SK-N-SH (cell line): Measurements from ENCODE around the gene MAP6. TPM values are rescaled to one million over a fixed set of nuclear protein-coding genes. Genes with fewer than 3 reads are reported as not detected.

Experiments
- CTCF ChIA-PET: fragments of 300-600, 350-600 bp; formaldehyde crosslinking; extraction: SDS; loops from one replicate; lab custom pipeline; 2021; lab: Yijun Ruan, JAX
- POLR2A ChIA-PET: fragments of 350-600 bp; sonication (Branson Sonifier 250); formaldehyde crosslinking; extraction: SDS; loops from one replicate; lab custom pipeline; 2020; ENCODE audit warnings: antibody characterized with exemption, inconsistent platforms; lab: Yijun Ruan, JAX
- DNase-seq: peaks from one replicate; pipeline ENCODE4 v3.0.0; 2012
- H2AFZ ChIP-seq: fragments of 200-600 bp; sonication (generic); 2 replicates; pipeline ENCODE4 v1.8.1; 2016; ENCODE audit warnings: antibody characterized with exemption, mild to moderate bottlenecking, low read depth
- H3F3A ChIP-seq: fragments of 200-600 bp; sonication (generic); replicated peaks from 2 replicates; pipeline ENCODE3; 2016; ENCODE audit warnings: antibody characterized with exemption, mild to moderate bottlenecking; ENCODE audit not compliant: insufficient read depth
- H3K27ac ChIP-seq, 2 experiments: fragments of 200-500 bp in 1 of 2; fragments of 200-600 bp in 1 of 2; sonication (Bioruptor generic) in 1 of 2; sonication (generic), shearing (Covaris generic) in 1 of 2; 2 replicates each; pipeline versions ENCODE4 v1.5.1 to v1.6.1; 2014 to 2016; ENCODE audit warnings: low read depth in 2 of 2, inconsistent platforms in 1 of 2, low read length in 1 of 2, mild to moderate bottlenecking in 1 of 2, mixed read lengths in 1 of 2
- H3K27me3 ChIP-seq: fragments of 200-600 bp; sonication (generic), shearing (Covaris generic); 2 replicates; pipeline ENCODE4 v1.6.1; 2016; ENCODE audit warnings: mixed run types; ENCODE audit not compliant: insufficient read depth
- H3K36me3 ChIP-seq, 2 experiments: fragments of 200-500 bp in 1 of 2; fragments of 200-600 bp in 1 of 2; sonication (Bioruptor generic) in 1 of 2; sonication (generic) in 1 of 2; replicated peaks in 1 of 2; 2 replicates each; pipeline versions ENCODE3 to v1.5.1; 2014 to 2016; ENCODE audit warnings: low read length in 1 of 2, mild to moderate bottlenecking in 1 of 2; ENCODE audit not compliant: insufficient read depth in 2 of 2, control insufficient read depth in 1 of 2
- H3K4me1 ChIP-seq, 2 experiments: fragments of 200-500 bp in 1 of 2; fragments of 200-600 bp in 1 of 2; sonication (Bioruptor generic) in 1 of 2; sonication (generic), shearing (Covaris generic) in 1 of 2; 2 replicates each; pipeline versions ENCODE4 v1.5.1 to v1.6.1; 2014 to 2016; ENCODE audit warnings: low read depth in 1 of 2, low read length in 1 of 2, mixed run types in 1 of 2; ENCODE audit not compliant: insufficient read depth in 2 of 2, control insufficient read depth in 1 of 2
- H3K4me2 ChIP-seq: fragments of 200-600 bp; sonication (generic), shearing (Covaris generic); 2 replicates; pipeline ENCODE4 v1.6.1; 2017; ENCODE audit warnings: mixed run types
- H3K4me3 ChIP-seq, 2 experiments: fragments of 200-500 bp in 1 of 2; fragments of 200-600 bp in 1 of 2; sonication (Bioruptor generic) in 1 of 2; sonication (generic), shearing (Covaris generic) in 1 of 2; 2 replicates each; pipeline versions ENCODE4 v1.5.1 to v1.8.1; 2014 to 2016; ENCODE audit warnings: low read depth in 2 of 2, inconsistent platforms in 1 of 2, low read length in 1 of 2, mild to moderate bottlenecking in 1 of 2, mixed read lengths in 1 of 2, moderate library complexity in 1 of 2
- H3K79me2 ChIP-seq: fragments of 200-600 bp; sonication (generic); 2 replicates; pipeline ENCODE4 v1.8.1; 2017; ENCODE audit warnings: mild to moderate bottlenecking; ENCODE audit not compliant: insufficient read depth
- H3K9ac ChIP-seq: fragments of 200-600 bp; sonication (generic); 2 replicates; pipeline ENCODE4 v1.6.1; 2017; ENCODE audit warnings: mixed run types
- H3K9me2 ChIP-seq: fragments of 200-600 bp; sonication (generic); 2 replicates; pipeline ENCODE4 v1.6.1; 2017; ENCODE audit warnings: mixed run types
- H3K9me3 ChIP-seq: fragments of 200-600 bp; sonication (generic); 2 replicates; pipeline ENCODE4 v1.6.1; 2017; ENCODE audit warnings: mixed run types, mild to moderate bottlenecking, moderate library complexity
- H4K20me1 ChIP-seq: fragments of 200-600 bp; sonication (generic); 2 replicates; pipeline ENCODE4 v1.6.1; 2017; ENCODE audit warnings: mild to moderate bottlenecking, mixed run types; ENCODE audit not compliant: insufficient read depth
- CTCF ChIP-seq: fragments of 200-600 bp; sonication (generic); IDR thresholded peaks from 2 replicates; pipeline ENCODE4 v1.6.1; 2017; ENCODE audit warnings: antibody characterized with exemption, mild to moderate bottlenecking, moderate library complexity
- FOSL2 ChIP-seq: IDR thresholded peaks from 2 replicates; pipeline ENCODE4 v1.4.0; 2012; ENCODE audit warnings: low read depth, mild to moderate bottlenecking, moderate library complexity, borderline replicate concordance
- SIN3A ChIP-seq: IDR thresholded peaks from 2 replicates; pipeline ENCODE4 v1.6.1; 2012; ENCODE audit warnings: low read depth, mild to moderate bottlenecking, low read length, moderate library complexity, borderline replicate concordance
- SMC3 ChIP-seq: IDR thresholded peaks from 2 replicates; pipeline ENCODE4 v1.6.1; 2012; ENCODE audit warnings: low read depth, low read length, improper control_type of control experiment
- TCF12 ChIP-seq: IDR thresholded peaks from 2 replicates; pipeline ENCODE4 v1.4.0; 2012
- USF2 ChIP-seq: fragments of 150-350 bp; IDR thresholded peaks from 2 replicates; pipeline ENCODE4 v1.6.1; 2017; ENCODE audit warnings: antibody characterized with exemption, low read length, low read depth, borderline replicate concordance
- WGBS: methylation state at CpG from one replicate; pipeline ENCODE4 v1.1.6; 2017; ENCODE audit warnings: low lambda C conversion rate; 5-methylcytosine and 5-hydroxymethylcytosine counted together
- polyA plus RNA-seq, 3 experiments: library from polyadenylated mRNA; depleted of rRNA; stranded (reverse); fragments of >200 nt; gene quantifications; 2 replicates each; pipeline ENCODE4 v1.2.3, GENCODE V29; 2012
- TF ChIP-seq, protein P1 (sequence below): IDR thresholded peaks from 2 replicates; pipeline ENCODE4 v1.6.1; 2012; ENCODE audit warnings: mild to moderate bottlenecking, low read depth, low read length, moderate library complexity
- TF ChIP-seq, protein P2 (sequence below): IDR thresholded peaks from 2 replicates; pipeline ENCODE4 v1.4.0; 2012; ENCODE audit warnings: low read depth

Gene MAP6
- polyA plus RNA-seq, 1 of the 3 experiments (the other 2 are of a cell fraction), result 11.1 TPM

DNA sequence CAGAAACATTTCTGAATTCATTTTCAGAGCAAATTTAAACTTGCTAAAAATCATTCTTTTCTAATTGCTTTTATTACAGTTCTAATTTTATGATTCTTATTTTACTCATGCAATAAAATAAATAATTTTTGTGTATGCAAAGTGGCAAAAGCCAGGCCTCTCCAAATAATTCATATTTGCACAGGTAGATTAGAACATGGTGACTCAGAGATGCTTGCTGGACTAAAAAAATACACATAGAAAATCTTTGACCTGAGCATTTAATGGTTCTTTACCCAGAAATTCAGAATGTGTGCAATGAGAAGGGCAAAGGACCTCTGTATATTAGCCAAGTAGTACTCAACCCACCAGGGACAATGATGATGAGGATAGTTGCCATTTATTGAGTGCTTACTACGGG lies 15.3 kb downstream of the MAP6 start (continued):
- TF ChIP-seq, protein P1, sequence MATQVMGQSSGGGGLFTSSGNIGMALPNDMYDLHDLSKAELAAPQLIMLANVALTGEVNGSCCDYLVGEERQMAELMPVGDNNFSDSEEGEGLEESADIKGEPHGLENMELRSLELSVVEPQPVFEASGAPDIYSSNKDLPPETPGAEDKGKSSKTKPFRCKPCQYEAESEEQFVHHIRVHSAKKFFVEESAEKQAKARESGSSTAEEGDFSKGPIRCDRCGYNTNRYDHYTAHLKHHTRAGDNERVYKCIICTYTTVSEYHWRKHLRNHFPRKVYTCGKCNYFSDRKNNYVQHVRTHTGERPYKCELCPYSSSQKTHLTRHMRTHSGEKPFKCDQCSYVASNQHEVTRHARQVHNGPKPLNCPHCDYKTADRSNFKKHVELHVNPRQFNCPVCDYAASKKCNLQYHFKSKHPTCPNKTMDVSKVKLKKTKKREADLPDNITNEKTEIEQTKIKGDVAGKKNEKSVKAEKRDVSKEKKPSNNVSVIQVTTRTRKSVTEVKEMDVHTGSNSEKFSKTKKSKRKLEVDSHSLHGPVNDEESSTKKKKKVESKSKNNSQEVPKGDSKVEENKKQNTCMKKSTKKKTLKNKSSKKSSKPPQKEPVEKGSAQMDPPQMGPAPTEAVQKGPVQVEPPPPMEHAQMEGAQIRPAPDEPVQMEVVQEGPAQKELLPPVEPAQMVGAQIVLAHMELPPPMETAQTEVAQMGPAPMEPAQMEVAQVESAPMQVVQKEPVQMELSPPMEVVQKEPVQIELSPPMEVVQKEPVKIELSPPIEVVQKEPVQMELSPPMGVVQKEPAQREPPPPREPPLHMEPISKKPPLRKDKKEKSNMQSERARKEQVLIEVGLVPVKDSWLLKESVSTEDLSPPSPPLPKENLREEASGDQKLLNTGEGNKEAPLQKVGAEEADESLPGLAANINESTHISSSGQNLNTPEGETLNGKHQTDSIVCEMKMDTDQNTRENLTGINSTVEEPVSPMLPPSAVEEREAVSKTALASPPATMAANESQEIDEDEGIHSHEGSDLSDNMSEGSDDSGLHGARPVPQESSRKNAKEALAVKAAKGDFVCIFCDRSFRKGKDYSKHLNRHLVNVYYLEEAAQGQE, result no peak
- TF ChIP-seq, all 33 proteins: peak for 0

GRCh38 chr11:75652936-75653335 lies 15.9 kb downstream of the MAP6 start:
- WGBS, result 91% methylated on average over 6 of the region's 6 CpGs
- CTCF ChIA-PET, result interaction anchor here (1.1 kb wide), 1 partner anchor 14 kb away, joined by 5 read pairs; no protein-coding TSS in a partner anchor

More at GRCh38 chr11:75652936-75653335, 15.9 kb downstream of the MAP6 start:
- Histone ChIP-seq H3K9me3 (no peaks in the 10 kb centered on the region), H3K27me3 (no peaks in the 10 kb centered on the region), H4K20me1 (no peaks in the 10 kb centered on the region), H3K9me2 (no peaks in the 10 kb centered on the region), H3K27ac (no peak overlapping the region), H3K9ac (no peak overlapping the region), H3K4me2 (no peak overlapping the region), H3K4me3 (no peak overlapping the region), H3K4me1 (peaks cover 15 to 28% of the 10 kb centered on the region in 2 experiments), H3F3A (peaks cover 15% of the 10 kb centered on the region), H2AFZ (no peak overlapping the region), H3K36me3 (no peaks in the 10 kb centered on the region)
- DNase-seq, result no peak
- TF ChIP-seq, protein P2, sequence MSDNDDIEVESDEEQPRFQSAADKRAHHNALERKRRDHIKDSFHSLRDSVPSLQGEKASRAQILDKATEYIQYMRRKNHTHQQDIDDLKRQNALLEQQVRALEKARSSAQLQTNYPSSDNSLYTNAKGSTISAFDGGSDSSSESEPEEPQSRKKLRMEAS, result no peak
- TF ChIP-seq SMC3 (no peak), FOSL2 (no peak), SIN3A (no peak), CTCF (no peak), TCF12 (no peak), USF2 (no peak)
- TF ChIP-seq, all 33 proteins: peak for 0
- POLR2A ChIA-PET, result no interaction called here
- H3K79me2 ChIP-seq, result no peaks in the 10 kb centered on the region
